ENCODE results near the gene RAB25.

GRCh38 chr1:156042828-156043227 is 18.1 kb upstream of the RAB25 start:
- TF ChIP-seq, protein P1, sequence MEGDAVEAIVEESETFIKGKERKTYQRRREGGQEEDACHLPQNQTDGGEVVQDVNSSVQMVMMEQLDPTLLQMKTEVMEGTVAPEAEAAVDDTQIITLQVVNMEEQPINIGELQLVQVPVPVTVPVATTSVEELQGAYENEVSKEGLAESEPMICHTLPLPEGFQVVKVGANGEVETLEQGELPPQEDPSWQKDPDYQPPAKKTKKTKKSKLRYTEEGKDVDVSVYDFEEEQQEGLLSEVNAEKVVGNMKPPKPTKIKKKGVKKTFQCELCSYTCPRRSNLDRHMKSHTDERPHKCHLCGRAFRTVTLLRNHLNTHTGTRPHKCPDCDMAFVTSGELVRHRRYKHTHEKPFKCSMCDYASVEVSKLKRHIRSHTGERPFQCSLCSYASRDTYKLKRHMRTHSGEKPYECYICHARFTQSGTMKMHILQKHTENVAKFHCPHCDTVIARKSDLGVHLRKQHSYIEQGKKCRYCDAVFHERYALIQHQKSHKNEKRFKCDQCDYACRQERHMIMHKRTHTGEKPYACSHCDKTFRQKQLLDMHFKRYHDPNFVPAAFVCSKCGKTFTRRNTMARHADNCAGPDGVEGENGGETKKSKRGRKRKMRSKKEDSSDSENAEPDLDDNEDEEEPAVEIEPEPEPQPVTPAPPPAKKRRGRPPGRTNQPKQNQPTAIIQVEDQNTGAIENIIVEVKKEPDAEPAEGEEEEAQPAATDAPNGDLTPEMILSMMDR (IDR thresholded peaks at IDR 0.05), result no peak
- no peak for TF ChIP-seq POLR2A (IDR thresholded peaks at IDR 0.05)
